WTC11 (cell line): ENCODE data around the gene FAM187B. TPM values are rescaled to one million over a fixed set of nuclear protein-coding genes. Genes with fewer than 3 reads are reported as not detected.

Experiments
- ATAC-seq: fragments of 200-7000 bp; cut with Tn5 transposase; 2 replicates; pipeline ENCODE4 v1.10.0; 2021; ENCODE audit warnings: mild to moderate bottlenecking, moderate library complexity
- CTCF ChIA-PET: fragments of 300-600 bp; sonication (Branson Sonifier 250); formaldehyde crosslinking; loops from one replicate; lab custom pipeline; 2021; ENCODE audit warnings: antibody characterized with exemption; lab: Charles Lee
- POLR2A ChIA-PET: fragments of 350-600 bp; sonication (Branson Sonifier 250); formaldehyde crosslinking; loops from one replicate; lab custom pipeline; 2021; ENCODE audit warnings: antibody characterized with exemption; lab: Charles Lee
- DNase-seq: peaks from one replicate; pipeline ENCODE4 v3.0.0; 2021; ENCODE audit warnings: low spot score
- H3K27ac Mint-ChIP-seq: 2 replicates; pipeline ENCODE4 v1.8.0; 2021; ENCODE audit warnings: mixed read lengths
- H3K27me3 Mint-ChIP-seq: 2 replicates; pipeline ENCODE4 v1.8.0; 2021; ENCODE audit warnings: low read depth, mild to moderate bottlenecking, moderate library complexity, mixed read lengths
- H3K36me3 Mint-ChIP-seq: 2 replicates; pipeline ENCODE4 v1.8.0; 2021; ENCODE audit warnings: mixed read lengths
- H3K4me1 Mint-ChIP-seq: 2 replicates; pipeline ENCODE4 v1.8.0; 2022; ENCODE audit warnings: mixed read lengths
- H3K4me3 Mint-ChIP-seq: 2 replicates; pipeline ENCODE4 v1.8.0; 2021; ENCODE audit warnings: mild to moderate bottlenecking, moderate library complexity, mixed read lengths
- H3K9me3 Mint-ChIP-seq: 2 replicates; pipeline ENCODE4 v1.8.0; 2021; ENCODE audit warnings: mixed read lengths
- CBFB ChIP-seq: sonication (generic); formaldehyde crosslinking; IDR thresholded peaks from 2 replicates; pipeline ENCODE4 v1.8.1; 2022; ENCODE audit warnings: mild to moderate bottlenecking, low read depth, missing genetic modification reagents
- EMX1 ChIP-seq: fragments of 250-450 bp; sonication (Bioruptor Pico); IDR thresholded peaks from 2 replicates; pipeline ENCODE4 v1.8.0; 2021; ENCODE audit warnings: mild to moderate bottlenecking
- HMGA2 ChIP-seq: fragments of 250-450 bp; sonication (Bioruptor Pico); IDR thresholded peaks from 2 replicates; pipeline ENCODE4 v1.4.0; 2021; ENCODE audit warnings: mild to moderate bottlenecking, moderate library complexity
- NFATC4 ChIP-seq: fragments of 250-450 bp; sonication (Bioruptor Pico); IDR thresholded peaks from 2 replicates; pipeline ENCODE4 v1.9.0; 2021; ENCODE audit warnings: mild to moderate bottlenecking
- NFYB ChIP-seq: sonication (generic); formaldehyde crosslinking; conservative IDR thresholded peaks from 2 replicates; pipeline ENCODE4 v1.8.0; 2022; ENCODE audit warnings: low read depth, missing genetic modification reagents
- NR3C1 ChIP-seq: sonication (generic); formaldehyde crosslinking; conservative IDR thresholded peaks from 2 replicates; pipeline ENCODE4 v1.8.1; 2023; ENCODE audit warnings: low read depth, mild to moderate bottlenecking, missing genetic modification reagents
- OVOL2 ChIP-seq: fragments of 250-450 bp; sonication (Bioruptor Pico); IDR thresholded peaks from 2 replicates; pipeline ENCODE4 v1.9.0; 2021; ENCODE audit warnings: mild to moderate bottlenecking, borderline replicate concordance
- PRRX2 ChIP-seq: fragments of 250-450 bp; sonication (Bioruptor Pico); IDR thresholded peaks from 2 replicates; pipeline ENCODE4 v1.8.0; 2021; ENCODE audit warnings: mild to moderate bottlenecking
- ZNF396 ChIP-seq: fragments of 250-450 bp; sonication (Bioruptor Pico); IDR thresholded peaks from 2 replicates; pipeline ENCODE4 v1.8.0; 2021; ENCODE audit warnings: mild to moderate bottlenecking, moderate library complexity, borderline replicate concordance
- total RNA-seq: library from RNA; stranded (reverse); gene quantifications from 3 replicates; pipeline ENCODE4 v1.2.3, GENCODE V29; 2021
- TF ChIP-seq, protein P1 (sequence below): sonication (generic); formaldehyde crosslinking; IDR thresholded peaks from 2 replicates; pipeline ENCODE4 v1.8.0; 2022; ENCODE audit warnings: missing genetic modification reagents
- TF ChIP-seq, protein P2 (sequence below): fragments of 250-450 bp; sonication (Bioruptor Pico); conservative IDR thresholded peaks from 2 replicates; pipeline ENCODE4 v1.9.0; 2021; ENCODE audit warnings: mild to moderate bottlenecking
- TF ChIP-seq, protein P3 (sequence below): fragments of 250-450 bp; sonication (Bioruptor Pico); IDR thresholded peaks from 2 replicates; pipeline ENCODE4 v1.9.0; 2021; ENCODE audit warnings: mild to moderate bottlenecking, borderline replicate concordance
- TF ChIP-seq, protein P4 (sequence below): sonication (generic); formaldehyde crosslinking; IDR thresholded peaks from 2 replicates; pipeline ENCODE4 v1.8.0; 2023; ENCODE audit warnings: mild to moderate bottlenecking, missing genetic modification reagents
- TF ChIP-seq, protein P5 (sequence below): sonication (generic); formaldehyde crosslinking; IDR thresholded peaks from 2 replicates; pipeline ENCODE4 v1.8.1; 2023; ENCODE audit warnings: mild to moderate bottlenecking, missing genetic modification reagents
- TF ChIP-seq, protein P6 (sequence below): sonication (generic); formaldehyde crosslinking; IDR thresholded peaks from 2 replicates; pipeline ENCODE4 v1.8.0; 2022; ENCODE audit warnings: mild to moderate bottlenecking, missing genetic modification reagents
- TF ChIP-seq, protein P7 (sequence below): sonication (generic); formaldehyde crosslinking; IDR thresholded peaks from 2 replicates; pipeline ENCODE4 v1.8.0; 2022; ENCODE audit warnings: mild to moderate bottlenecking, missing genetic modification reagents

The FAM187B gene
- total RNA-seq, 1 experiment from 2014 or later = 0.20 TPM

DNA sequence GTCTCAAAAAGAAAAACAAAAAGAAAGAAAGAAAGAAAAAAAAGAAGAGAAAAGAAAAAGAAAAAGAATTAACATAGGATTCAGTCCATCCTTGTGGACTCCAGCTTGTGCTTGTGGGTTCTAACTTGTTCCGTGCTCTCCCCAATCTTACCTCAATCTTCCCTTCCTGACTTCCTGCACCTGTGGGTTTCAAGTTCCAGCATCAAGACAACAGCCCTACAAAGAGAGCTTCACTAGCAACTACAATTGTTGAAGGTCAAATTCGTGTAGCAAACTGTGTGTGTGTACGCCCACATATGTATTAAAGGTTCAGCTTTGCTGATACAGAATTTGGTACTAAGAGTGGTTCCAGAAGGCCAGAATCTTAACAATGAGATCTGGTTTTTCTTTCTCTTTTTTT, 48.7 kb downstream of the FAM187B start:
- ChIA-PET POLR2A (no interaction called here), CTCF (interaction anchor here (1.1 to 2.2 kb wide), 2 partner anchors 26 to 38 kb away, joined by 4 to 6 read pairs; no protein-coding TSS in a partner anchor)
- Mint-ChIP-seq H3K27me3 (peaks cover 16% of the 10 kb centered on the region), H3K4me1 (peaks cover 6% of the 10 kb centered on the region), H3K36me3 (peaks cover 8% of the 10 kb centered on the region), H3K27ac (no peak overlapping the region), H3K9me3 (peaks cover 23% of the 10 kb centered on the region), H3K4me3 (no peak overlapping the region)
- ATAC-seq (no peak), DNase-seq (no peak)
- TF ChIP-seq, protein P1, sequence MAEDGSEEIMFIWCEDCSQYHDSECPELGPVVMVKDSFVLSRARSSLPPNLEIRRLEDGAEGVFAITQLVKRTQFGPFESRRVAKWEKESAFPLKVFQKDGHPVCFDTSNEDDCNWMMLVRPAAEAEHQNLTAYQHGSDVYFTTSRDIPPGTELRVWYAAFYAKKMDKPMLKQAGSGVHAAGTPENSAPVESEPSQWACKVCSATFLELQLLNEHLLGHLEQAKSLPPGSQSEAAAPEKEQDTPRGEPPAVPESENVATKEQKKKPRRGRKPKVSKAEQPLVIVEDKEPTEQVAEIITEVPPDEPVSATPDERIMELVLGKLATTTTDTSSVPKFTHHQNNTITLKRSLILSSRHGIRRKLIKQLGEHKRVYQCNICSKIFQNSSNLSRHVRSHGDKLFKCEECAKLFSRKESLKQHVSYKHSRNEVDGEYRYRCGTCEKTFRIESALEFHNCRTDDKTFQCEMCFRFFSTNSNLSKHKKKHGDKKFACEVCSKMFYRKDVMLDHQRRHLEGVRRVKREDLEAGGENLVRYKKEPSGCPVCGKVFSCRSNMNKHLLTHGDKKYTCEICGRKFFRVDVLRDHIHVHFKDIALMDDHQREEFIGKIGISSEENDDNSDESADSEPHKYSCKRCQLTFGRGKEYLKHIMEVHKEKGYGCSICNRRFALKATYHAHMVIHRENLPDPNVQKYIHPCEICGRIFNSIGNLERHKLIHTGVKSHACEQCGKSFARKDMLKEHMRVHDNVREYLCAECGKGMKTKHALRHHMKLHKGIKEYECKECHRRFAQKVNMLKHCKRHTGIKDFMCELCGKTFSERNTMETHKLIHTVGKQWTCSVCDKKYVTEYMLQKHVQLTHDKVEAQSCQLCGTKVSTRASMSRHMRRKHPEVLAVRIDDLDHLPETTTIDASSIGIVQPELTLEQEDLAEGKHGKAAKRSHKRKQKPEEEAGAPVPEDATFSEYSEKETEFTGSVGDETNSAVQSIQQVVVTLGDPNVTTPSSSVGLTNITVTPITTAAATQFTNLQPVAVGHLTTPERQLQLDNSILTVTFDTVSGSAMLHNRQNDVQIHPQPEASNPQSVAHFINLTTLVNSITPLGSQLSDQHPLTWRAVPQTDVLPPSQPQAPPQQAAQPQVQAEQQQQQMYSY = no peak
- TF ChIP-seq ZNF396 (no peak), CBFB (no peak), NFATC4 (CRISPR knock-in tag) (no peak), PRRX2 (CRISPR knock-in tag) (no peak), EMX1 (CRISPR knock-in tag) (no peak), HMGA2 (CRISPR knock-in tag) (no peak), NFYB (no peak), OVOL2 (CRISPR knock-in tag) (no peak), NR3C1 (no peak)
- TF ChIP-seq, protein P2, sequence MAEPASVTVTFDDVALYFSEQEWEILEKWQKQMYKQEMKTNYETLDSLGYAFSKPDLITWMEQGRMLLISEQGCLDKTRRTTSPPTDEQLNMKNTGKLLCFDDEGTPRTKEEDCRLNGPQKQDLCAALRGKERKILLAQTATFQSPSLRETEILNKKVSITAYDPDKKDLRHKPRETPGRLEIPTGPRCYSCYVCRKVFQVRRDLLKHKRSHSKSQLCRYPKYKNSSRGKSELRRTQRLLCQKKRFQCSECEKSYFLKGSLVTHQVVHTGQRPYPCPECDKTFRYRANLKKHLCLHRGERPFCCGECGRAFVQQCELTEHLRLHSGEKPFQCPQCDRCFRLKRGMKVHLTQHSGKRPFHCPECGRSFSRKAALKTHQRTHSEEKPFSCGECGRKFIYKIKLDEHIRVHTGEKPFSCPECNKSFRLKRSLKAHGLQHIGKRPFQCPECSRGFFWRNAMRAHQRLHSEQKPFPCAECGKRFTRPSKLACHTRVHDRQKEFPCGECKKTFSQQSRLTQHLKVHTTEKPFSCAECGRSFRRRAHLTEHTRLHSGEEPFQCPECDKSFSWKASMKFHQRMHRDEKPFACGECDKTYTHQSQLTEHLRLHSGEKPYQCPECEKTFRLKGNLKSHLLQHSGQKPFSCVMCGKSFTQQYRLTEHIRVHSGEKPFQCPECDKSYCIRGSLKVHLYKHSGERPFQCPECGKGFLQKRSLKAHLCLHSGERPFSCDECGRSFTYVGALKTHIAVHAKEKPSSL (CRISPR knock-in tag) = no peak
- TF ChIP-seq, protein P3, sequence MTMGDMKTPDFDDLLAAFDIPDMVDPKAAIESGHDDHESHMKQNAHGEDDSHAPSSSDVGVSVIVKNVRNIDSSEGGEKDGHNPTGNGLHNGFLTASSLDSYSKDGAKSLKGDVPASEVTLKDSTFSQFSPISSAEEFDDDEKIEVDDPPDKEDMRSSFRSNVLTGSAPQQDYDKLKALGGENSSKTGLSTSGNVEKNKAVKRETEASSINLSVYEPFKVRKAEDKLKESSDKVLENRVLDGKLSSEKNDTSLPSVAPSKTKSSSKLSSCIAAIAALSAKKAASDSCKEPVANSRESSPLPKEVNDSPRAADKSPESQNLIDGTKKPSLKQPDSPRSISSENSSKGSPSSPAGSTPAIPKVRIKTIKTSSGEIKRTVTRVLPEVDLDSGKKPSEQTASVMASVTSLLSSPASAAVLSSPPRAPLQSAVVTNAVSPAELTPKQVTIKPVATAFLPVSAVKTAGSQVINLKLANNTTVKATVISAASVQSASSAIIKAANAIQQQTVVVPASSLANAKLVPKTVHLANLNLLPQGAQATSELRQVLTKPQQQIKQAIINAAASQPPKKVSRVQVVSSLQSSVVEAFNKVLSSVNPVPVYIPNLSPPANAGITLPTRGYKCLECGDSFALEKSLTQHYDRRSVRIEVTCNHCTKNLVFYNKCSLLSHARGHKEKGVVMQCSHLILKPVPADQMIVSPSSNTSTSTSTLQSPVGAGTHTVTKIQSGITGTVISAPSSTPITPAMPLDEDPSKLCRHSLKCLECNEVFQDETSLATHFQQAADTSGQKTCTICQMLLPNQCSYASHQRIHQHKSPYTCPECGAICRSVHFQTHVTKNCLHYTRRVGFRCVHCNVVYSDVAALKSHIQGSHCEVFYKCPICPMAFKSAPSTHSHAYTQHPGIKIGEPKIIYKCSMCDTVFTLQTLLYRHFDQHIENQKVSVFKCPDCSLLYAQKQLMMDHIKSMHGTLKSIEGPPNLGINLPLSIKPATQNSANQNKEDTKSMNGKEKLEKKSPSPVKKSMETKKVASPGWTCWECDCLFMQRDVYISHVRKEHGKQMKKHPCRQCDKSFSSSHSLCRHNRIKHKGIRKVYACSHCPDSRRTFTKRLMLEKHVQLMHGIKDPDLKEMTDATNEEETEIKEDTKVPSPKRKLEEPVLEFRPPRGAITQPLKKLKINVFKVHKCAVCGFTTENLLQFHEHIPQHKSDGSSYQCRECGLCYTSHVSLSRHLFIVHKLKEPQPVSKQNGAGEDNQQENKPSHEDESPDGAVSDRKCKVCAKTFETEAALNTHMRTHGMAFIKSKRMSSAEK (CRISPR knock-in tag) = no peak
- TF ChIP-seq, protein P4, sequence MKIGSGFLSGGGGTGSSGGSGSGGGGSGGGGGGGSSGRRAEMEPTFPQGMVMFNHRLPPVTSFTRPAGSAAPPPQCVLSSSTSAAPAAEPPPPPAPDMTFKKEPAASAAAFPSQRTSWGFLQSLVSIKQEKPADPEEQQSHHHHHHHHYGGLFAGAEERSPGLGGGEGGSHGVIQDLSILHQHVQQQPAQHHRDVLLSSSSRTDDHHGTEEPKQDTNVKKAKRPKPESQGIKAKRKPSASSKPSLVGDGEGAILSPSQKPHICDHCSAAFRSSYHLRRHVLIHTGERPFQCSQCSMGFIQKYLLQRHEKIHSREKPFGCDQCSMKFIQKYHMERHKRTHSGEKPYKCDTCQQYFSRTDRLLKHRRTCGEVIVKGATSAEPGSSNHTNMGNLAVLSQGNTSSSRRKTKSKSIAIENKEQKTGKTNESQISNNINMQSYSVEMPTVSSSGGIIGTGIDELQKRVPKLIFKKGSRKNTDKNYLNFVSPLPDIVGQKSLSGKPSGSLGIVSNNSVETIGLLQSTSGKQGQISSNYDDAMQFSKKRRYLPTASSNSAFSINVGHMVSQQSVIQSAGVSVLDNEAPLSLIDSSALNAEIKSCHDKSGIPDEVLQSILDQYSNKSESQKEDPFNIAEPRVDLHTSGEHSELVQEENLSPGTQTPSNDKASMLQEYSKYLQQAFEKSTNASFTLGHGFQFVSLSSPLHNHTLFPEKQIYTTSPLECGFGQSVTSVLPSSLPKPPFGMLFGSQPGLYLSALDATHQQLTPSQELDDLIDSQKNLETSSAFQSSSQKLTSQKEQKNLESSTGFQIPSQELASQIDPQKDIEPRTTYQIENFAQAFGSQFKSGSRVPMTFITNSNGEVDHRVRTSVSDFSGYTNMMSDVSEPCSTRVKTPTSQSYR = no peak
- TF ChIP-seq, protein P5, sequence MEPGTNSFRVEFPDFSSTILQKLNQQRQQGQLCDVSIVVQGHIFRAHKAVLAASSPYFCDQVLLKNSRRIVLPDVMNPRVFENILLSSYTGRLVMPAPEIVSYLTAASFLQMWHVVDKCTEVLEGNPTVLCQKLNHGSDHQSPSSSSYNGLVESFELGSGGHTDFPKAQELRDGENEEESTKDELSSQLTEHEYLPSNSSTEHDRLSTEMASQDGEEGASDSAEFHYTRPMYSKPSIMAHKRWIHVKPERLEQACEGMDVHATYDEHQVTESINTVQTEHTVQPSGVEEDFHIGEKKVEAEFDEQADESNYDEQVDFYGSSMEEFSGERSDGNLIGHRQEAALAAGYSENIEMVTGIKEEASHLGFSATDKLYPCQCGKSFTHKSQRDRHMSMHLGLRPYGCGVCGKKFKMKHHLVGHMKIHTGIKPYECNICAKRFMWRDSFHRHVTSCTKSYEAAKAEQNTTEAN (CRISPR knock-in tag) = no peak
- TF ChIP-seq, protein P6, sequence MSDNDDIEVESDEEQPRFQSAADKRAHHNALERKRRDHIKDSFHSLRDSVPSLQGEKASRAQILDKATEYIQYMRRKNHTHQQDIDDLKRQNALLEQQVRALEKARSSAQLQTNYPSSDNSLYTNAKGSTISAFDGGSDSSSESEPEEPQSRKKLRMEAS (CRISPR knock-in tag) = no peak
- TF ChIP-seq, protein P7, sequence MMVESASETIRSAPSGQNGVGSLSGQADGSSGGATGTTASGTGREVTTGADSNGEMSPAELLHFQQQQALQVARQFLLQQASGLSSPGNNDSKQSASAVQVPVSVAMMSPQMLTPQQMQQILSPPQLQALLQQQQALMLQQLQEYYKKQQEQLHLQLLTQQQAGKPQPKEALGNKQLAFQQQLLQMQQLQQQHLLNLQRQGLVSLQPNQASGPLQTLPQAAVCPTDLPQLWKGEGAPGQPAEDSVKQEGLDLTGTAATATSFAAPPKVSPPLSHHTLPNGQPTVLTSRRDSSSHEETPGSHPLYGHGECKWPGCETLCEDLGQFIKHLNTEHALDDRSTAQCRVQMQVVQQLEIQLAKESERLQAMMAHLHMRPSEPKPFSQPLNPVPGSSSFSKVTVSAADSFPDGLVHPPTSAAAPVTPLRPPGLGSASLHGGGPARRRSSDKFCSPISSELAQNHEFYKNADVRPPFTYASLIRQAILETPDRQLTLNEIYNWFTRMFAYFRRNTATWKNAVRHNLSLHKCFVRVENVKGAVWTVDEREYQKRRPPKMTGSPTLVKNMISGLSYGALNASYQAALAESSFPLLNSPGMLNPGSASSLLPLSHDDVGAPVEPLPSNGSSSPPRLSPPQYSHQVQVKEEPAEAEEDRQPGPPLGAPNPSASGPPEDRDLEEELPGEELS = no peak
